A673 (cell line): ENCODE data around the gene SRGAP1. TPM values are rescaled to one million over a fixed set of nuclear protein-coding genes. Genes with fewer than 3 reads are reported as not detected.

ENCODE experiments used
- BruUV-seq: library from RNA; stranded (reverse); fragments of 400-500 nt; replicated peaks from 2 replicates; lab custom pipeline; 2021; lab: Mats Ljungman, UMichigan
- CTCF ChIA-PET: fragments of 300-600 bp; sonication (Branson Sonifier 250); formaldehyde crosslinking; loops from one replicate; lab custom pipeline; 2022; ENCODE audit warnings: antibody characterized with exemption; lab: Charles Lee
- POLR2A ChIA-PET: fragments of 300-600 bp; sonication (Branson Sonifier 250); formaldehyde crosslinking; loops from one replicate; lab custom pipeline; 2022; ENCODE audit warnings: antibody characterized with exemption; ENCODE audit not compliant: low non-redundant PET; lab: Charles Lee
- DNase-seq: peaks from one replicate; pipeline ENCODE4 v3.0.0-alpha.2; 2015; ENCODE audit warnings: low spot score
- H3K27ac ChIP-seq: fragments of 200-600 bp; sonication (generic); 2 replicates; pipeline ENCODE4 v1.5.1; 2016; ENCODE audit warnings: mixed run types, low read depth, mild to moderate bottlenecking, mixed read lengths, antibody characterized with exemption, low read length; ENCODE audit not compliant: poor library complexity, severe bottlenecking
- H3K27me3 ChIP-seq: fragments of 200-600 bp; sonication (generic); replicated peaks from 2 replicates; pipeline ENCODE4 v1.6.1; 2017; ENCODE audit warnings: mixed run types, low read depth, mild to moderate bottlenecking, mixed read lengths, antibody characterized with exemption, low read length; ENCODE audit not compliant: insufficient read depth, poor library complexity
- H3K36me3 ChIP-seq: fragments of 200-600 bp; sonication (generic); 2 replicates; pipeline ENCODE4 v1.6.1; 2016; ENCODE audit warnings: mixed run types, mild to moderate bottlenecking, mixed read lengths, antibody characterized with exemption, low read length; ENCODE audit not compliant: insufficient read depth, poor library complexity, severe bottlenecking
- H3K4me1 ChIP-seq: fragments of 200-600 bp; sonication (generic); 2 replicates; pipeline ENCODE4 v1.6.1; 2017; ENCODE audit warnings: mixed run types, mild to moderate bottlenecking, mixed read lengths, antibody characterized with exemption, low read length; ENCODE audit not compliant: insufficient read depth, poor library complexity, severe bottlenecking
- H3K4me3 ChIP-seq: fragments of 200-600 bp; sonication (generic); 2 replicates; pipeline ENCODE4 v1.5.1; 2016; ENCODE audit warnings: low read depth, mixed run types, mild to moderate bottlenecking, mixed read lengths, low read length; ENCODE audit not compliant: poor library complexity, severe bottlenecking
- H3K9me3 ChIP-seq: fragments of 200-600 bp; sonication (generic); 2 replicates; pipeline ENCODE4 v1.6.1; 2016; ENCODE audit warnings: mixed run types, low read depth, mild to moderate bottlenecking, mixed read lengths, antibody characterized with exemption, low read length; ENCODE audit not compliant: poor library complexity, severe bottlenecking
- EZH2 ChIP-seq: fragments of 200-600 bp; sonication (generic); IDR thresholded peaks from 2 replicates; pipeline ENCODE4 v1.6.1; 2017; ENCODE audit warnings: borderline replicate concordance, low read depth, mild to moderate bottlenecking, mixed read lengths, antibody characterized with exemption, low read length; ENCODE audit not compliant: poor library complexity, severe bottlenecking
- intact Hi-C: fragments of 100-400 bp; cut with micrococcal nuclease; formaldehyde crosslinking; loops from one replicate; pipeline ENCODE4 v1.10.0; 2022; ENCODE audit not compliant: unreplicated experiment
- total RNA-seq: library from RNA; stranded (reverse); gene quantifications from 2 replicates; pipeline ENCODE4 v1.2.3, GENCODE V29; 2021
- TF ChIP-seq, protein P1 (sequence below): fragments of 300-800, 200-600 bp; sonication (generic); conservative IDR thresholded peaks from 2 replicates; pipeline ENCODE4 v1.5.1; 2017; ENCODE audit warnings: low read depth, mild to moderate bottlenecking, antibody characterized with exemption, low read length, moderate library complexity, mixed read lengths

The SRGAP1 gene
- total RNA-seq, 1 experiment from 2014 or later = 9.7 TPM

DNA sequence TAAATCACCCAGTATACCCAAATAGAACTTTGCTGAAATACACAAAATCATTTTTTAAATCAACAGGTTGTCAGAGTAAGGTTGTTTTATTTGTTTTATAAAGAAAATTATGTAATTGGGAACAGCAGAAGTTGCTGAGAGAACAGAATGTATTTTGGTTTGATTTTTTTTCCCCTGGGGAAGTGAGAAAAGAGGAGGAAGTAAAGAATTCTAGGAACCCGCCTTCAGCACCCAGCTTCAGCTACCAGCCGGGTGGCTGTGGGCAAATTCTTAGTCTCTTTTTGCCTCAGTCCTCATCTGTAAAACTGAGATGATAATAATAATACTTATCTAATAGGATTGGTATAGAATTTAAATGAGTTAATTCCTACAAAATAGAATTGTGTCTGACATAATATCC lies 119.4 kb downstream of the SRGAP1 start:
- Histone ChIP-seq H3K4me1 (peaks cover 50% of the 10 kb centered on the region), H3K9me3 (no peaks in the 10 kb centered on the region), H3K36me3 (no peaks in the 10 kb centered on the region), H3K27me3 (no peaks in the 10 kb centered on the region), H3K27ac (no peak overlapping the region), H3K4me3 (no peak overlapping the region)
- DNase-seq = no peak
- TF ChIP-seq, protein P1, sequence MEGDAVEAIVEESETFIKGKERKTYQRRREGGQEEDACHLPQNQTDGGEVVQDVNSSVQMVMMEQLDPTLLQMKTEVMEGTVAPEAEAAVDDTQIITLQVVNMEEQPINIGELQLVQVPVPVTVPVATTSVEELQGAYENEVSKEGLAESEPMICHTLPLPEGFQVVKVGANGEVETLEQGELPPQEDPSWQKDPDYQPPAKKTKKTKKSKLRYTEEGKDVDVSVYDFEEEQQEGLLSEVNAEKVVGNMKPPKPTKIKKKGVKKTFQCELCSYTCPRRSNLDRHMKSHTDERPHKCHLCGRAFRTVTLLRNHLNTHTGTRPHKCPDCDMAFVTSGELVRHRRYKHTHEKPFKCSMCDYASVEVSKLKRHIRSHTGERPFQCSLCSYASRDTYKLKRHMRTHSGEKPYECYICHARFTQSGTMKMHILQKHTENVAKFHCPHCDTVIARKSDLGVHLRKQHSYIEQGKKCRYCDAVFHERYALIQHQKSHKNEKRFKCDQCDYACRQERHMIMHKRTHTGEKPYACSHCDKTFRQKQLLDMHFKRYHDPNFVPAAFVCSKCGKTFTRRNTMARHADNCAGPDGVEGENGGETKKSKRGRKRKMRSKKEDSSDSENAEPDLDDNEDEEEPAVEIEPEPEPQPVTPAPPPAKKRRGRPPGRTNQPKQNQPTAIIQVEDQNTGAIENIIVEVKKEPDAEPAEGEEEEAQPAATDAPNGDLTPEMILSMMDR = no peak
- TF ChIP-seq EZH2 = no peak
- ChIA-PET CTCF (no interaction called here), POLR2A (interaction anchor here (0.6 kb wide), 1 partner anchor 1659 kb away, joined by 5 read pairs; no protein-coding TSS in a partner anchor)
- no TSS peak for BruUV-seq
- intact Hi-C loops = no loop called here

DNA sequence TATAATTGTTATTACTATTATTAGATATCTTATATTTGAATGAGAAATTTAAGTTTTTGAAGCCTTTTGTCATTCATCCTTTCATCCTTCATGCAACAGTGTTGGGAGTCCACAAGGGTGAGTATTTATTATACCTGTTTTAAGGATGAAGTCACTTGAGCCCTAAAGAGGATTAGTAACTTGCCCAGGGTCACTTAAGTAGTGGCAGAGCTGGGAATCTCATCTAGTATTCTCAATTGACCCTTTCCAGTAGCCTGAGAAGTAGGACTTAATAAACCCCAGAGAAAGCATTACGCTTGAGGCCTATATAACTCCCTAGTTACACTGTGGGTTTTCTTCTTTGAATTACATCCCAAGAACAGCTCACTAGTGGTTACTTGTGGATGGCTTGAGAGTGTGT lies 119.8 kb downstream of the SRGAP1 start:
- no peaks in the 10 kb centered on the region for H3K36me3 ChIP-seq
- no peak overlapping the region for H3K4me3 ChIP-seq
- peaks cover 50% of the 10 kb centered on the region for H3K4me1 ChIP-seq
- CTCF ChIA-PET = no interaction called here
- TF ChIP-seq EZH2 = no peak
- TF ChIP-seq, protein P1 = no peak
- BruUV-seq = no TSS peak
- POLR2A ChIA-PET = no interaction called here
- H3K27ac ChIP-seq = no peak overlapping the region
- DNase-seq = no peak
- no peaks in the 10 kb centered on the region for H3K9me3 ChIP-seq
- H3K27me3 ChIP-seq = no peaks in the 10 kb centered on the region
- intact Hi-C loops = no loop called here

DNA sequence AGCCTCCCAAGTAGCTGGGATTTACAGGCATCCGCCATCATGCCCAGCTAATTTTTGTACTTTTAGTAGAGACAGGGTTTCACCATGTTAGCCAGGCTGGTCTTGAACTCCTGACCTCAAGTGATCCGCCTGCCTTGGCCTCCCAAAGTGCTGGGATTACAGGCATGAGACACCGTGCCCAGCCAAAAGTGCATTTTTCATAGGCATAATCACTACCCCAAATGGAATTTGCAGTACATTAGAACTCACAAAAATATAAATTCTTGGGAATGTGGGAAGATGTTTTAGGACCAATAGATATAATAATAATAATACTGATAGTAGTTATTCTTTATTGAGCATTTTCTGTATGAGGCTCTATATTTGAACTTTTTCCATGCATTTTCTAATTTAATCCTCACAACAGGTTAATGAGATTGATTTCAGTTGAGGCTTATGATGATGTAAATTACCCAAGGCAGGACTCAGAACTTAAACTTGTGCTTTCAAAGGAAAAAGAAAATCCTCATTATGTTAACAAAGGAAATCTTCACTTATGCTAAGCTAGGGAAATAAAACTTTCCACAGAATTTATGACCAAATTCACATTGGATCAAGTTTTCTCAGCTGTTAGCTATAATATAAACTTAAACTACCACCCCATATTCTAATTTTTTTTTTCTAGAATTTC lies 121.6 kb downstream of the SRGAP1 start:
- H3K4me1 ChIP-seq = peaks cover 58% of the 10 kb centered on the region
- POLR2A ChIA-PET = interaction anchor here (0.6 to 0.7 kb wide), 3 partner anchors 49 to 177 kb away, joined by 3 to 5 read pairs (median 4); no protein-coding TSS in a partner anchor
- H3K27me3 ChIP-seq = no peaks in the 10 kb centered on the region
- H3K27ac ChIP-seq = no peak overlapping the region
- BruUV-seq = no TSS peak
- intact Hi-C loops = no loop called here
- H3K4me3 ChIP-seq = no peak overlapping the region
- CTCF ChIA-PET = interaction anchor here (0.7 kb wide), 1 partner anchor 215 kb away, joined by 3 read pairs; no protein-coding TSS in a partner anchor
- DNase-seq = peak; percentile 42
- no peaks in the 10 kb centered on the region for H3K36me3 ChIP-seq
- no peaks in the 10 kb centered on the region for H3K9me3 ChIP-seq
- TF ChIP-seq, protein P1 = no peak
- no peak for TF ChIP-seq EZH2
